Epithelial cell of proximal tubule (primary cell): ENCODE data around the gene TMEM271. TPM values are rescaled to one million over a fixed set of nuclear protein-coding genes. Genes with fewer than 3 reads are reported as not detected.
"Not testable (repeated sequence)": the region's sequence is repeated elsewhere in the genome, so short reads cannot be mapped to it uniquely, and the experiment has no call there.

Experiments
- DNase-seq: peaks from one replicate; pipeline ENCODE4 v3.0.0-alpha.2; 2011; ENCODE audit warnings: low read depth
- H3K4me3 ChIP-seq: 2 replicates; pipeline ENCODE4 v1.5.1; 2011; ENCODE audit warnings: low read depth, mild to moderate bottlenecking, low read length
- total RNA-seq: library from RNA; depleted of rRNA; stranded (reverse); fragments of >200 nt; gene quantifications from 2 replicates; pipeline ENCODE4 v1.2.3, GENCODE V29; 2015
- TF ChIP-seq, protein P1 (sequence below): conservative IDR thresholded peaks from 2 replicates; pipeline ENCODE4 v1.5.1; 2012; ENCODE audit warnings: low read depth, mild to moderate bottlenecking, low read length

Gene TMEM271
- total RNA-seq, 1 donor from 2014 or later, result not detected

DNA sequence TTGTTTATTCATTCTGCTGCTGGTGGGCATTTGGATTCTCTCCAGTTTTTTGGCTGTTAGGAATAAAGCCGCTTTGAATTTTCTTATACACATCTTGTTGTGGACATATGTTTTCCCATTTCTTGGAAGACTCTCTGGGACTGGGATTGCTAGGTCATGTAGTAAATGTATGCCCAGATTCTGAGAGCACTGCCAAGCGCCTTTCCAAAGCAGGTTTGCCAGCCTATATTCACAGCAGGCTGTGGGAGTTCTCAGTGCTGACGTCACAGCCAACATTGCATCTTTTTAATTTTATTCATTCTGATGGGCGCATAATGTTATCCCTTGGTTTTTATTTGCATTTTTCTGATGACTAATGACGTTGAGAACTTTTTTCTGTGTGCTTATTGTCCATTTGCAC lies 24.1 kb downstream of the TMEM271 start:
- DNase-seq, result no peak
- TF ChIP-seq, protein P1, sequence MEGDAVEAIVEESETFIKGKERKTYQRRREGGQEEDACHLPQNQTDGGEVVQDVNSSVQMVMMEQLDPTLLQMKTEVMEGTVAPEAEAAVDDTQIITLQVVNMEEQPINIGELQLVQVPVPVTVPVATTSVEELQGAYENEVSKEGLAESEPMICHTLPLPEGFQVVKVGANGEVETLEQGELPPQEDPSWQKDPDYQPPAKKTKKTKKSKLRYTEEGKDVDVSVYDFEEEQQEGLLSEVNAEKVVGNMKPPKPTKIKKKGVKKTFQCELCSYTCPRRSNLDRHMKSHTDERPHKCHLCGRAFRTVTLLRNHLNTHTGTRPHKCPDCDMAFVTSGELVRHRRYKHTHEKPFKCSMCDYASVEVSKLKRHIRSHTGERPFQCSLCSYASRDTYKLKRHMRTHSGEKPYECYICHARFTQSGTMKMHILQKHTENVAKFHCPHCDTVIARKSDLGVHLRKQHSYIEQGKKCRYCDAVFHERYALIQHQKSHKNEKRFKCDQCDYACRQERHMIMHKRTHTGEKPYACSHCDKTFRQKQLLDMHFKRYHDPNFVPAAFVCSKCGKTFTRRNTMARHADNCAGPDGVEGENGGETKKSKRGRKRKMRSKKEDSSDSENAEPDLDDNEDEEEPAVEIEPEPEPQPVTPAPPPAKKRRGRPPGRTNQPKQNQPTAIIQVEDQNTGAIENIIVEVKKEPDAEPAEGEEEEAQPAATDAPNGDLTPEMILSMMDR, result no peak

DNA sequence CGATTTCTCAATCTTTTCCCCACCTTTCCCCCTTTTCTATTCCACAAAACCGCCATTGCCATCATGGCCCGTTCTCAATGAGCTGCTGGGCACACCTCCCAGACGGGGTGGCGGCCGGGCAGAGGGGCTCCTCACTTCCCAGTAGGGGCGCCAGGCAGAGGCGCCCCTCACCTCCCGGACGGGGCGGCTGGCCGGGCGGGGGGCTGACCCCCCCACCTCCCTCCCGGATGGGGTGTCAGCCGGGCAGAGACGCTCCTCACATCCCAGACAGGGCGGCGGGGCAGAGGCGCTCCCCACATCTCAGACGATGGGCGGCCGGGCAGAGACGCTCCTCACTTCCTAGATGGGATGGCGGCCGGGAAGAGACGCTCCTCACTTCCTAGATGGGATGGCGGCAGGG lies 25.8 kb downstream of the TMEM271 start:
- DNase-seq, H3K4me3 ChIP-seq: not testable (repeated sequence)

More for the DNA sequence above, 24.1 kb downstream of the TMEM271 start:
- H3K4me3 ChIP-seq, result no peak overlapping the region

- no peak for DNase-seq
- H3K4me3 ChIP-seq, result no peak overlapping the region
- TF ChIP-seq, protein P1, result no peak
These were observed 27.1 kb downstream of the TMEM271 start for GRCh38 chr4:548976-549375.

DNA sequence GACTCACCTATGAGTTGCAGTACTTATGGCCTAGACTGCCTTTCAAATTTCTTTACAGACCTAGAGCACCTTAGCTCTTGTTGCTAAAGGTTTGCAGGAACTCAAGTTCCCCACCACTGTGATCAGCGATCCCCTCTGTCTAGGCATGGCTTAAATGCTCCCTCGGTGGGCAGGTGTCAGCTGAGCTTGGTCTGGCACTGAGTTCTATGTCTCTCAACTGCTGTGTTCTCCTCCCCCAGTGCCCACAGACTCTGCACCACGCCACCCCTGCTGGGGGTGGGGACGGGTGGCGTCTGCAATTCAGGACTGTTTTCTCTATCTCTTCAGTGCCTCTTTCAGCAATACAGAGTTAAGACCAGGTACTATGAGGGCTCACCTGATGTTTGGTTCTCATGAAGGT lies 30.5 kb downstream of the TMEM271 start:
- TF ChIP-seq, protein P1, result no peak
- no peak overlapping the region for H3K4me3 ChIP-seq
- no peak for DNase-seq

DNA sequence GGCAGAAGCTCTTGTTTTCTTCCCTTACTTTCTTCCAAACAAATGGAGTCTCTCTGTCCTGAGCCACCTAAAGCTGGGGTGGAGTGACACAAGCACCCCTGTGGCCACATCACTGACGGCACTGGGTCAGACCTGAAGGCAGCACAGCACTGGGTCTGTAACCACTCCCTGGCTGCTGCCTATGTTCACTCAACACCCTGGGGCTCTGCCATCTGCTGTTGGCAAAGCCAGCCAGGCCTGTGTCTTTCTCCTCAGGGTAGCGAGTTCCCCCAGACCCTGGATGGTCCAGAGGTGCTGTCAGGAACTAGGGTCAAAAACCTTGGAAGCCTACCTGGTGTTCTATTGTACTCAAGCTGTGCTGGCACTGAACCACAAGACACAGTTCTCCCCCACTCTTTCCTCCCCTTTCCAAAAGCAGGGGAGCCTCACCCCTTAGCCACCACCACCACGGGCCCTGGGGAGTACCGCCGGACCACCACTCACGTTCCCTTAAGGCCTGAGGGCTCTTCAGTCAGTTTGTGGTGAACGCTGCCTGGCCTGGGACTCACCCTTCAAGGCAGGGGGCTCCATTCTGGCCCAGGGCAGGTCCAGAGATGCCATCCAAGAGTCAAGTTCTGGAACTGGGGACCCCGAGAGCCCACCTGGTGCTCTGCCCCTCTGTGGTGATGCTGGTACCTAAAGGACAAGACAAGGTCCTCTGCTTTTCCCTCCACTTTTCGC lies 31.5 kb downstream of the TMEM271 start:
- H3K4me3 ChIP-seq, result no peak overlapping the region
- TF ChIP-seq, protein P1, result no peak
- no peak for DNase-seq

DNA sequence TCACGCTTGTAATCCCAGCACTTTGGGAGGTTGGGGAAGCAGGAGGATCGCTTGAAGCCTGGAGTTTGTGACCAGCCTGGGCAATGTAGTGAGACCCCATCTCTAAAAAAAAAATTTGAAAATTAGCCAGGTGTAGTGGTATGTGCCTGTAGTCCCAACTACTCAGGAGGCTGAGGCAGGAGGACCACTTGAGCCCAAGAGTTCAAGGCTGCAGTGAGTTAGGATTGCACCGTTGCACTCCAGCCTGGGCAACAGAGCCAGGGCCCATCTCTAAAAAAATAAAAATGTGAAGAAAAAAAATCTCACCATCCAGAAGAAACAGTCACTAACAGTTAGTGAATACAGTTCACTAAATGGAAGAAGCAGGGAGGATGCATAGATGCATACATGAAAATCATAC lies 34.8 kb downstream of the TMEM271 start:
- TF ChIP-seq, protein P1, result no peak
- no peak for DNase-seq
- H3K4me3 ChIP-seq, result no peak overlapping the region

DNA sequence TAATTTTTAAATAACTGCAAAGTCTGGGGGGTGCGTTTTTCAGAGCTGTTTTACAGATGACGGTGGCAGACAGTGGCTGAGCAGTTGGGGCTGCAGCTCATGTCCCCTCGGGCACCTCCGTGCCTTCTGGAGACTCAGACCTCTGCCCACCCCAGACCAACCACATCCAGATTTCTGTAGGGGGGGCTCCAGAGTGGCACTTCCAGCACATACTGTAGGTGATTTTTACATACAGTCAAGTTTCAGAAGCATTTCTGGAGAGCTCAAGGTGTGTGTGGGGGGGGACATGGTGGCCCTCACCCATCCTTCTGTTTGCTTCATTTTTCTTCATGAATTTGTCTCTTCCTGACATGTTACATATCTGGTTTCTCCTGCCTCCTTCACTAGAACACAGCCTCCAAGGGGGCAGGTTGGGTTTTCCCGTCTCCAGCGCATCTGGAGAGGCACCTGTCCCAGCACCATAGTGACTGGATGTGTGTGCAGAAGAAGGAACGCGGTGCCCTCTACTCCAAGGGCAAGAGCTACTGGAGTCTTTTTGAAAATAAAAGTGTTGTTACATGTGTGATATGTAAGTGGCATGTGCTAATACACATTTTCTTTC lies 37.5 kb downstream of the TMEM271 start:
- no peak overlapping the region for H3K4me3 ChIP-seq
- TF ChIP-seq, protein P1, result no peak
- DNase-seq, result no peak
